ENCODE results near the gene CDK6. TPM values are rescaled to one million over a fixed set of nuclear protein-coding genes. Genes with fewer than 3 reads are reported as not detected.

Gene CDK6
- total RNA-seq, 1 donor from 2014 or later: 274 TPM

GRCh38 chr7:92737706-92738105 is 98.7 kb downstream of the CDK6 start:
- Mint-ChIP-seq H3K27me3 (no peaks in the 10 kb centered on the region), H3K36me3 (ENCODE audit: low read depth) (peaks cover 54% of the 10 kb centered on the region), H3K9me3 (peaks cover 18% of the 10 kb centered on the region), H3K4me1 (peaks cover 54% of the 10 kb centered on the region), H3K27ac (peak overlapping the region; percentile 82), H3K4me3 (no peak overlapping the region)
- no peak for DNase-seq
- intact Hi-C loops (cut with micrococcal nuclease): no loop called here

DNA sequence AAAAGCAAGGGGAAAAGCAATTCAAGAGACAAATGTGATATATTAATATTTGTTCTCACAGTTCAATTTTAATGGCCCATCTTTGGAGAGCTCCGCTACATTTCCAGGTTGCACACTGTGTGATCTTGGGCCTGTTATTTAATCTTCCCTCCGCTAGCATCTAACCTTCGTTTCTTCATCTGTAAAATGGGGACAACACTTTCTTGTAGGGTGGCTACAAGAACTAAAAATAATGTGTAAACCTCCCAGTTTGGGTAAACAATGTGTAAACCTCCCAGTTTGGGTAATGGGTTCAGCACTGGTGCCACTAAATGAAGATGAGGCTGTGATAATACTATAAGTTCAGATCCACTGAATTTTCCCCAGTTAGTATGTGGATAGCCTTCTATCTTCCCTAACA is 99.5 kb downstream of the CDK6 start:
- Mint-ChIP-seq H3K36me3 (ENCODE audit: low read depth) (peaks cover 58% of the 10 kb centered on the region), H3K4me1 (peaks cover 60% of the 10 kb centered on the region), H3K27ac (no peak overlapping the region), H3K27me3 (no peaks in the 10 kb centered on the region), H3K9me3 (peaks cover 22% of the 10 kb centered on the region), H3K4me3 (no peak overlapping the region)
- no peak for DNase-seq
- intact Hi-C loops (cut with micrococcal nuclease): no loop called here

GRCh38 chr7:92735707-92736106 is 100.7 kb downstream of the CDK6 start:
- Mint-ChIP-seq H3K4me1 (peaks cover 65% of the 10 kb centered on the region), H3K27me3 (no peaks in the 10 kb centered on the region), H3K36me3 (ENCODE audit: low read depth) (peaks cover 61% of the 10 kb centered on the region)

GRCh38 chr7:92732316-92733036 is 103.9 kb downstream of the CDK6 start:
- peaks cover 56% of the 10 kb centered on the region for H3K4me1 Mint-ChIP-seq
- intact Hi-C loops (cut with micrococcal nuclease): no loop called here
- DNase-seq: no peak
- peak overlapping the region; percentile 64 for H3K4me3 Mint-ChIP-seq
- H3K36me3 Mint-ChIP-seq (ENCODE audit: low read depth): peaks cover 55% of the 10 kb centered on the region
- H3K27me3 Mint-ChIP-seq: no peaks in the 10 kb centered on the region
- H3K27ac Mint-ChIP-seq: peak overlapping the region; percentile 95
- H3K9me3 Mint-ChIP-seq: peaks cover 18% of the 10 kb centered on the region

More at GRCh38 chr7:92735707-92736106, 100.7 kb downstream of the CDK6 start:
- Mint-ChIP-seq H3K27ac (no peak overlapping the region), H3K9me3 (peaks cover 22% of the 10 kb centered on the region), H3K4me3 (no peak overlapping the region)
- intact Hi-C loops (cut with micrococcal nuclease): no loop called here
- no peak for DNase-seq

DNA sequence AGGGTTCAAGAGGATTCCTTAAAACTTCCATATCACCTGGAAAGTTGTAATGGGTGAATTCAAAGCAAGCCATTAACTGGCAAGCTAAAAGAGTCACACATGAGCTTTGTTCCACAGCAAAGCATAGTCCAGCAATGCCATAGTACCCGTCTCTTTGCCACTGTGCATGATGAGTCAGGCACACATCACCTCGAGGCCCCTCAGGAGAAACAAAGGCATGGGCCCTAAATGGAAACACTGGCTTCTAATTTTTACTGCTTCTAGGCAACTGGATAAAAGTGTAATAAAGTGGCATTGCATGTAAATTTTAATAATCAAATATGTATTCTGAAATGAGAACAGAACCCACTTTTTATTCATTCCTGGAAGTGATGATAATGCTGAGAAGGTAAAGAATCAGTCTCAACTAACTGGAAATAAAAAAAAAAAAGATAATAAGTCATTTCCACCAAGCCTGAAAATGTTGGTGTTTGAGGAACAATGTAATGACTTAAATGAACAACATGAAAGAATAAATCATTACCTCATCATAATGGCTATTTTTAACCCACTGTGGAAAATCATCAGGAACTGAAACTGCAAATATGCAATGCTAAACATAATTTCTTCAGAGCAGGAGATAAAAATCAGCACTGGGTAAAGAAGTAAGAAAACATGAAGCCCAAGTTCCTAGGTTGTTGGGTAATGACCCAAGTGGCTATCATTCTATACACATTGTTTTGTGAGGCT is 104.9 kb downstream of the CDK6 start:
- H3K9me3 Mint-ChIP-seq: peaks cover 16% of the 10 kb centered on the region
- DNase-seq: no peak
- H3K4me3 Mint-ChIP-seq: peak overlapping the region; percentile 64
- H3K4me1 Mint-ChIP-seq: peaks cover 54% of the 10 kb centered on the region
- no peaks in the 10 kb centered on the region for H3K27me3 Mint-ChIP-seq
- intact Hi-C loops (cut with micrococcal nuclease): loop anchor here (1.0 to 2.0 kb wide), 8 partner anchors 13 to 101 kb away; no protein-coding TSS in a partner anchor
- peak overlapping the region; percentile 95 for H3K27ac Mint-ChIP-seq
- peaks cover 58% of the 10 kb centered on the region for H3K36me3 Mint-ChIP-seq (ENCODE audit: low read depth)

DNA sequence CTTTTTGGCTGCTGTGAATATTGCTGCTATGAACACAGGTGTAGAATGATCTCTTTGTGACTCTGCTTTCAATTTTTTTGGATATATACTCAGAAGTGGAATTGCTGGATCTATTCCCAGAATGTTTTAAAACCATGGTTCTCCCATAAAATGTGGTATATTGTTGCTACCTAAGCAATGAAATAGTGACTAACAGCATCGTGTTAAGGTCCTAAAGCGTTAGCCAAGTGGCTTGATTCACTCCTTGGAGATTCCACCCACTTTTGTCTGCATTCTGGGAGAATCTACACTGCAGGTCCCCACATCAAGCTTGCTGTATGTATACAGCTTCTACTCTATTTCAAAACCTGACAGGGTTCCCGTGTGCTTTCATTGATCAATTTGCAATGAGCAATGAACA is 105.6 kb downstream of the CDK6 start:
- Mint-ChIP-seq H3K27me3 (no peaks in the 10 kb centered on the region), H3K27ac (peak overlapping the region; percentile 95), H3K4me3 (peak overlapping the region; percentile 50), H3K4me1 (peaks cover 52% of the 10 kb centered on the region), H3K36me3 (ENCODE audit: low read depth) (peaks cover 59% of the 10 kb centered on the region), H3K9me3 (peaks cover 12% of the 10 kb centered on the region)
- no peak for DNase-seq
- intact Hi-C loops (cut with micrococcal nuclease): loop anchor here (1.0 to 2.0 kb wide), 8 partner anchors 13 to 102 kb away; no protein-coding TSS in a partner anchor

GRCh38 chr7:92729751-92730150 is 106.6 kb downstream of the CDK6 start:
- Mint-ChIP-seq H3K36me3 (ENCODE audit: low read depth) (peaks cover 61% of the 10 kb centered on the region), H3K9me3 (peaks cover 12% of the 10 kb centered on the region), H3K27me3 (no peaks in the 10 kb centered on the region), H3K27ac (peak overlapping the region; percentile 95), H3K4me3 (peak overlapping the region; percentile 10), H3K4me1 (peaks cover 51% of the 10 kb centered on the region)
- no peak for DNase-seq
- intact Hi-C loops (cut with micrococcal nuclease): loop anchor here (2.0 kb wide), 1 partner anchor 103 kb away; no protein-coding TSS in a partner anchor

- Mint-ChIP-seq H3K27me3 (no peaks in the 10 kb centered on the region), H3K4me1 (peaks cover 49% of the 10 kb centered on the region), H3K27ac (peak overlapping the region; percentile 95), H3K36me3 (ENCODE audit: low read depth) (peaks cover 59% of the 10 kb centered on the region), H3K4me3 (no peak overlapping the region), H3K9me3 (peaks cover 12% of the 10 kb centered on the region)
- DNase-seq: no peak
- intact Hi-C loops (cut with micrococcal nuclease): no loop called here
These were observed 107.2 kb downstream of the CDK6 start for GRCh38 chr7:92729172-92729571.

DNA sequence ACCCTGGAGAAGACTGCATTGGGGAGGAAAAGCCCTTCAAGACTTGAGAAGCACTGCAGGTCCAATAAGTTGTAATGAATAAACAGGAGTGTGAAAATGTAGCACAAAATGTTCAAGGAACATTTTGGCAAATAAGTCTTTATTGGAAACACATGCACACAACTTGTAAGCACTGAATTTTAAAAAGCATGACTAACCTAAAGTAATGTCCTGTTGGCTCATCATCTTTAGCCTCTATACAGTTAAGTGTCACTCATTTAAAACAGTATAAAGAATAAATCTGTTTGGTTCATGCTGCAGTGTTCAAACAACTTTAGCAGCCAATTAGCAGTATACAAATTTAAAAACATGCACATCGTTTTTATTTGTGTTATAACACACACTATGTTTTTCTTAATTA is 108.6 kb downstream of the CDK6 start:
- H3K4me1 Mint-ChIP-seq: peaks cover 53% of the 10 kb centered on the region

DNA sequence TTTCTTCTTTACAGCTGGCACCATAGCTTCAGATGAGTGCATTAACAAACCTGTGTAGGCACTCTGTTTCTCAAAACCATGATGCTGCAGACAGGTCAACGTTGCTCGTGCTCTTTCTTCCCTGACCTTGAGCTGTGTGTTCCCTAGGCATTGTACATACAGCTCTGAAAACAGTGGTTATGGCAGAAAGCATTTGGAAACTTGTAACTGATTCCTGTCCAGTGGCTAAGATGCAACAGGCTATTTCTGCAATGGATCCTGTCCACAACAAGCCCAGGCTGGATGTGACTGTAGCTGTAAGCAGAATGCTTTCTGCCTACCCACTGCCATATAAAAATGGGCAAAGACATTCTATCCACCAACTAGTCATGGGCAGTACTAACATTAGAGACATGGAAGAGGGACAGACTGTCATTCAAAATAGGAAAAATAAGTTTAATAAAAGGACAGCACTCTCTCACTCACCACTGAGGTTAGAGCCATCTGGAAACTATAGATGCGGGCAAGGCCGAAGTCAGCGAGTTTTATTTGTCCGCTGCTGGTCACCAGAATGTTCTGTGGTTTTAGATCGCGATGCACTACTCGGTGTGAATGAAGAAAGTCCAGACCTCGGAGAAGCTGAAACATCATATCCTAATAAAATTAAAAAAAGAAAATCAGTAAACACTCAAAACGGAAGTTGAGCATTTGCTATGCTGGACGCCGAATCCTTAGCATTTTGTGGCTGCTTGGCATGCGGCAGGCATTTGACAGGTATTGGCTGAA is 111.0 kb downstream of the CDK6 start:
- H3K27ac Mint-ChIP-seq: no peak overlapping the region
- H3K9me3 Mint-ChIP-seq: peaks cover 4% of the 10 kb centered on the region
- peaks cover 46% of the 10 kb centered on the region for H3K4me1 Mint-ChIP-seq

More for the DNA sequence above, 108.6 kb downstream of the CDK6 start:
- DNase-seq: no peak
- H3K9me3 Mint-ChIP-seq: peaks cover 8% of the 10 kb centered on the region
- H3K27me3 Mint-ChIP-seq: no peaks in the 10 kb centered on the region
- peaks cover 63% of the 10 kb centered on the region for H3K36me3 Mint-ChIP-seq (ENCODE audit: low read depth)
- H3K27ac Mint-ChIP-seq: no peak overlapping the region
- intact Hi-C loops (cut with micrococcal nuclease): no loop called here
- H3K4me3 Mint-ChIP-seq: no peak overlapping the region

DNA sequence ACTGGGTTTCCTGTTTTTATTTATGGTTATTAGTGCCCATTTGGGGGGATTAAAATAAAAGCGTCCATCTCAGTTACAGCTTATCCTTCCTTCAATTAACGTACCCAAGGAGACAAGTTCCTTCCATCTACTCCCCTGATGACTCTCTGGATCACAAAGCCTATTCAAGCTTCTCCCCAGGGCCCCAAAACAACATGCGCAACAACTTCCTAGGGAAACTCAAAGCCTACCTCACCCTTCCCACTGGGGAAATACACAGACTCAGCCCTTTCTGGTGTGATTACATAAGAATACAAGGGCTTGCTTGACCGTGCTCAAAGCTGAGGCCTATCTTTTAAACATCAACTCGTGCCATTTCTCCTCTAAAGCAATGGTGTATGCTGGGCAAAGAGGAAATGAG is 112.4 kb downstream of the CDK6 start:
- DNase-seq: no peak
- H3K4me3 Mint-ChIP-seq: no peak overlapping the region
- peaks cover 37% of the 10 kb centered on the region for H3K4me1 Mint-ChIP-seq
- H3K27me3 Mint-ChIP-seq: no peaks in the 10 kb centered on the region
- intact Hi-C loops (cut with micrococcal nuclease): no loop called here
- peak overlapping the region; percentile 72 for H3K27ac Mint-ChIP-seq
- peaks cover 59% of the 10 kb centered on the region for H3K36me3 Mint-ChIP-seq (ENCODE audit: low read depth)
- H3K9me3 Mint-ChIP-seq: peaks cover 4% of the 10 kb centered on the region

More for the DNA sequence above, 111.0 kb downstream of the CDK6 start:
- intact Hi-C loops (cut with micrococcal nuclease): no loop called here
- Mint-ChIP-seq H3K27me3 (no peaks in the 10 kb centered on the region), H3K4me3 (no peak overlapping the region), H3K36me3 (ENCODE audit: low read depth) (peaks cover 69% of the 10 kb centered on the region)
- no peak for DNase-seq

DNA sequence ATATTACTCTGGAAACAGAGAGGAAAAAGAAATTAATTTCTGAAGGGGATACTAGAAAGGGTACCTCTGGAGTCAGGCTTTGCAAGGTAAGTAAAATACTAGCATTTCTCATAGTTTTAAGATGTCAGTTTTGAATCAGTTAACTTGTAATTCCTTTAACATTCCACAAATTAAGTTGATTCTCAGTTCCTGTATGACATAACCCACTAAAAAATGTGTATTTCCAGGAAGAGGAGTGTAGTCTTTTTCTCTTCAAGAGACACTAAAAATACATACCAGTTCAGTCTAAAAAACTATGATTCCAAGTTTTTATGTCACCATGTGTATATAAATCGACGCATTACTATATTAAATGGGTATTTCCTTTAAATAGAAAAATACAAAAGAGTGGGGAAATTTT is 113.2 kb downstream of the CDK6 start:
- DNase-seq: no peak
- peaks cover 67% of the 10 kb centered on the region for H3K36me3 Mint-ChIP-seq (ENCODE audit: low read depth)
- no peak overlapping the region for H3K4me3 Mint-ChIP-seq
- intact Hi-C loops (cut with micrococcal nuclease): no loop called here
- peak overlapping the region; percentile 62 for H3K27ac Mint-ChIP-seq
- H3K4me1 Mint-ChIP-seq: peaks cover 44% of the 10 kb centered on the region
- peaks cover 4% of the 10 kb centered on the region for H3K9me3 Mint-ChIP-seq
- no peaks in the 10 kb centered on the region for H3K27me3 Mint-ChIP-seq

- H3K4me3 Mint-ChIP-seq: no peak overlapping the region
- no peak for DNase-seq
- peaks cover 4% of the 10 kb centered on the region for H3K9me3 Mint-ChIP-seq
- no peaks in the 10 kb centered on the region for H3K27me3 Mint-ChIP-seq
- intact Hi-C loops (cut with micrococcal nuclease): no loop called here
- H3K27ac Mint-ChIP-seq: peak overlapping the region; percentile 62
- H3K36me3 Mint-ChIP-seq (ENCODE audit: low read depth): peaks cover 73% of the 10 kb centered on the region
- H3K4me1 Mint-ChIP-seq: peaks cover 51% of the 10 kb centered on the region
These were observed 113.8 kb downstream of the CDK6 start for GRCh38 chr7:92722541-92722940.

Measured in activated CD4-positive, alpha-beta T cell treated with anti-CD3 and anti-CD28 coated beads, Interleukin-2, amount 10 ng/mL, durations not matched to agents 24 days and 14 days (primary cell).